DMS 273 treated with DMSO at 0.1 percent for 48 hours (cell line): ENCODE data around the gene PIM1.
"Not testable (repeated sequence)": the region's sequence is repeated elsewhere in the genome, so short reads cannot be mapped to it uniquely, and the experiment has no call there.

Experiments
- DNase-seq: peaks from one replicate; lab custom pipeline; 2025; lab: John Stamatoyannopoulos, UW

PIM1 gene

DNA sequence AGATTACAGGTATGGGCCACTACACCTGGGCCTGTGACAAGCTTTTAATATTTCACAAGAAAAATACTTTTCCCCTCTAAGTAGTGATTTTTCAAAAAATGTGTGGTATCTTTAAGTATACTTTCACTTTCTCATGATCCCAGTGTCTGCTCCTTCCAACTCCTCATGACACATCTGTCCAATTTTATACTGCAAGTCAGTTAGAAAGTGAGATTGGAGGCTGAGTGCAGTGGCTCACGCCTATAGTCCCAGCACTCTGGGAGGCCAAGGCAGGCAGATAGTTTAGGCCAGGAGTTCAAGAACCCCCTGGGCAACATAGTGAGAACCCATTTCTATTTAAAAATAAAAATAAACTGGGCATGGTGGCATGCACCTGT is 20.2 kb downstream of the PIM1 start:
- no peak for DNase-seq

DNA sequence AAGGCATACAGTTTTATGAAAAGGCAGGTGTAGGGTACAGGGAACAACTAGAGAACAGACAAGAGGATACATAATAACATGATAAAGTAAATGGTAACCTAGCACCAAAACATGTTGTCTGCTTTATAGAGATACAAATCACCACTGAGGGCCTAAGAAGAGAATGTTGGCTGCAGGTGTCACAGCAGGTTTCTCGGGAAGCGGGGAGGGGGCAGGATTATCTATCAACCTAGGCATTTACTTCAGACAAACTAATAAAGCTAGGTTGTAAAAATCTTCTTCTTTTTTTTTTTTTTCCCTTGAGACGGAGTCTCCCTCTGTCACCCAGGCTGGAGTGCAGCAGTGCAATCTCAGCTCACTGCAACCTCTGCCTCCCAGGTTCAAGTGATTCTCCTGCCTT is 22.7 kb downstream of the PIM1 start:
- DNase-seq, result no peak

DNA sequence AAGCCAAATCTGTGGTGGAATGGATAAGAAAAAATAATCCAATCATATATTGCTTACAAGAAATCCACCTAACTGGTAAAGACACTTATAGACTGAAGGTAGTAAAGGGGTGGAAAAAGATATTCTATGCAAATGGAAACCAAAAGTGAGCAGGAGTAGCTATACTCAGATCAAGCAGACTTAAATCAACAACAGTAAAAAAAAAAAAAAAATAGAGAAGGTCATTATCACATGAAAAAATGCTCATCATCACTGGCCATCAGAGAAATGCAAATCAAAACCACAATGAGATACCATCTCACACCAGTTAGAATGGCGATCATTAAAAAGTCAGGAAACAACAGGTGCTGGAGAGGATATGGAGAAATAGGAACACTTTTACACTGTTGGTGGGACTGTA is 24.9 kb downstream of the PIM1 start:
- not testable (repeated sequence) for DNase-seq

GRCh38 chr6:37196451-37196850 is 26.5 kb downstream of the PIM1 start:
- DNase-seq, result not testable (repeated sequence)

DNA sequence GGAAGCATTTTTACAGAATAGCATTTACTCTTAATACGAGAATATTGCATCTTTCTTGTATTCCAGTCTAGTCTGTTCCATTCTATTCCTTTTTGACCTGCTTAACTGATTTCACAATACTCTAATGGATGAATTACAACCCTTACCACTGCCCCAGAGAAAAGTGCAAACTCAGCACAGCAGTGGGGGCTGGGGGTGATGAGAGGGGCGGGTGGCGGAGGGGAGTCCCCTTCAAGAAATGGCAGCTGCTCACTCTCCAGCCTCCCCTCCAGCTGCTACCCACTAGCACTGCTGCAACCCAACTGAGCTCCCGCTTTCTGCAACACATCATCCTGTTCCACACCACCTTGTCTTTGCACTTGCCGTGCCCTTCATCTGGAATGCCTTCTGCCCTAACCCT is 30.1 kb downstream of the PIM1 start:
- no peak for DNase-seq

DNA sequence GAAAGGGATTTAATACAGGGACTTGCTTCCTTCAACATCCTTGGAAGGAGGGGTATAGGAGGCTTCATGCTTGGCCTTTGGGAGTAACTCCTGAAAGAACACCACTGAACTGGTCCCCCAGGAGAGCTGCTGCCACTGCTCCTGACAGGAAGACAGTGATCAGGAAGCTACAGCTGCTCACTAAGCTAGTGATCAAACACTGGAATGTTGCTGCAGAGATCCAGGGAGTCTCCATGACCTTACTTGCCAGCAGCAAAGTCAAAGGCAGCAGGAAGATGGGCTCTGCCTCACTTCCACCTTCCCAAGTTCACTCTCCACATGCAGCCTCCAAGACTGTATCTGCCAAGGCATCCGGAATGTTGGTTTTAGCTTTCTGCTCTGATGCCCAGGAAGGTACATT is 31.8 kb downstream of the PIM1 start:
- no peak for DNase-seq

GRCh38 chr6:37202788-37203491 is 33.0 kb downstream of the PIM1 start:
- DNase-seq, result no peak

GRCh38 chr6:37204014-37204751 is 34.2 kb downstream of the PIM1 start:
- no peak for DNase-seq

DNA sequence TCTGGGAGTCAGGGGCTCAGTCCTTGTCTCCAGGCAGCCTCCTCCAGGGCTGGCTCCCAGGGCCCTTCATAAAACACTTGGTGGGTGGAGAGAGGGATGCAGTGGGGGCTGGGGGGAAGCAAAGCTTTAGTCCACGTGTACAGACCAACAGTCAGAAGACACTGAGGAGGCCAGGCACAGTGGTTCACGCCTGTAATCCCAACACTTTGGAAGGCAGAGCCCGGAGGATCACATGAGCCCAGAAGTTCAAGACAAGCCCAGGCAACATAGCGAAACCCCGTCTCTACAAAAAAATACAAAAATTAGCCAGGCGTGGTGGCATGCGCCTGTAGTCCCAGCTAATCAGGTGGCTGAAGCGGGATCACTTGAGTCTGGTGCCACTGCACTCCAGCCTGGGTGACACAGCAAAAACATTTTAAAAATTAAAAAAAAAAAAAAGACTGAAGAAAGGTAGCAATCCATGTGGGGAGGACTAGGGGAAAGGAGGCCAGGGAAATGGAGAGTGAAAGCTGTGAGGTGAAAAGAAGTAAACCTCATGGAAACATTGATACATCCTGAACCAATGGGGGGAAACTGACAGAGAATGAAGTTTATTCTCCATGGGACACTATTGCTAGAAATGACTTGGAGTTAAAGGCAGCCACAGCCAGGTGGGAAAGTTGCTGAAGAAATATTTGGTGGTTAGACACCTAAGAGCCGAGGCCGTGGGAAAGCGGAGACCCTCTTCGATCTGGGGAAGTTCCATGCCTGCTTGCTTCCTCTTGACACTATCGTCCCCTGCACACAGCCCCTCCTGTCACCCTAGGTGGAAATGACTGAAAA is 35.4 kb downstream of the PIM1 start:
- DNase-seq, result no peak

- no peak for DNase-seq
Observed at GRCh38 chr6:37205997-37206340, 36.0 kb downstream of the PIM1 start.

GRCh38 chr6:37206622-37207021 is 36.7 kb downstream of the PIM1 start:
- DNase-seq, result no peak

GRCh38 chr6:37207903-37208456 is 38.0 kb downstream of the PIM1 start:
- DNase-seq, result peak; percentile 29

GRCh38 chr6:37208793-37209192 is 38.8 kb downstream of the PIM1 start:
- no peak for DNase-seq

DNA sequence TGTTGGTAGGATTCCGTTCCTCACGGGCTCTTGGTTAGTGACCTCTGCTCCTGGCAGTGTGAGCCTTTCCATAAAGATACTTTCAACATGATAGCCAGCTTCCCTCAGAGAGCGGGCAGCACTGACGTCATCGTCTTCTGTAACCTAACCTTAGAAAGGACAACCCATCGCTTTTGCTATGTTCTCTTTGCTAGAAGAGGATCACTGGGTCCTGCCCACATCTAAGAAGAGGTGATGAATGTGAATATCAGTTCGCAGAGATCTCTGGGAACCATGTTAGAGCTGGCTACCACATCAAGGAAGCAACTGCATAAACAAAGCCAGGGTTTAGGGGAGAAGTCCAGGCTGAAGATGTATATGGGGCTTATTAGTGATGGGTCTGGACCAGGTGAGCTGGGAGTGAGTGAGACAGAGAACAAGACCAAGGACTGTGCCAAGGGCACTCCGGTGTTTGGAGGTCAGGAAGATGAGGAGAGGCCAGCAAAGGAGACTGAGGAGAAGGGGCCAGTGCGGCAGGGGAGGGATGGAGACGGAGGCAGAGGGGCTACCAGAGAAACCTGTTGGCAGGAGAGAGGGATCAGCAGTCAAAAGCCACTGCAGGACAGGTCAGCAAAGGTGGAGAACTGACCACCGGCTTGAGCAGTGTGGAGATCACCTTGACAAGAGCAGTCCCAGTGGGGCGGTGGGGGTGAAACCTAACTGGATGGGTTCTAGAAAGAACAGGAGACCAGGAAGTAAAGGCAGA is 39.7 kb downstream of the PIM1 start:
- DNase-seq, result no peak

GRCh38 chr6:37210313-37210968 is 40.5 kb downstream of the PIM1 start:
- DNase-seq, result peak; percentile 47

GRCh38 chr6:37212268-37212667 is 42.3 kb downstream of the PIM1 start:
- DNase-seq, result no peak

GRCh38 chr6:37218061-37218460 is 48.1 kb downstream of the PIM1 start:
- DNase-seq, result no peak

GRCh38 chr6:37218511-37218910 is 48.6 kb downstream of the PIM1 start:
- no peak for DNase-seq

DNA sequence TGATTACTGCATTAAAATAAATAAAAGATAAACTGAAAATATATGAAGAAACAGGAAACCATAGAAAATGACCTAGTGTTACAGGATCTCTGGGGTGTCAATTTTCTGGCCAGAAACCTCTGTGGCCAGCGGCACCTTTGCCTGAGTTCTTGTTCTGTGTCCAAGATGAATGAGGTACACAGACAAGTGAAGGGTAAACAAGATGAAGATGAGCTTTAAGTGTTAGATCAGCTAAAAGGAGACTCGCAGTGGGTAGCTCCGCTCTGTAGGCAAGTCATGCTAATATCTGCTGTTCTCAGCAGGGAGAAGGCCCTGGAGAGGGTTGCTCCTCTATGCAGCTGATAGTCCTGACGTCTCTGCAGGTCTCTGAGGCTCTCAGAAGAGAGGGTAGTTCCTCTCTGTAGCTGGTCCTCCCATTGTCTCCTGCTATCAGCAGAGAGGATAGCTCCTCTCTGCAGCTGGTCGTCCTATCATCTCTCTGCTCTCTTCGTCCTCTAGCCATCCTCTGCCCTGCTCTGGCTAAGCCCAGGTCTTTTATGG is 51.7 kb downstream of the PIM1 start:
- DNase-seq, result no peak

DNA sequence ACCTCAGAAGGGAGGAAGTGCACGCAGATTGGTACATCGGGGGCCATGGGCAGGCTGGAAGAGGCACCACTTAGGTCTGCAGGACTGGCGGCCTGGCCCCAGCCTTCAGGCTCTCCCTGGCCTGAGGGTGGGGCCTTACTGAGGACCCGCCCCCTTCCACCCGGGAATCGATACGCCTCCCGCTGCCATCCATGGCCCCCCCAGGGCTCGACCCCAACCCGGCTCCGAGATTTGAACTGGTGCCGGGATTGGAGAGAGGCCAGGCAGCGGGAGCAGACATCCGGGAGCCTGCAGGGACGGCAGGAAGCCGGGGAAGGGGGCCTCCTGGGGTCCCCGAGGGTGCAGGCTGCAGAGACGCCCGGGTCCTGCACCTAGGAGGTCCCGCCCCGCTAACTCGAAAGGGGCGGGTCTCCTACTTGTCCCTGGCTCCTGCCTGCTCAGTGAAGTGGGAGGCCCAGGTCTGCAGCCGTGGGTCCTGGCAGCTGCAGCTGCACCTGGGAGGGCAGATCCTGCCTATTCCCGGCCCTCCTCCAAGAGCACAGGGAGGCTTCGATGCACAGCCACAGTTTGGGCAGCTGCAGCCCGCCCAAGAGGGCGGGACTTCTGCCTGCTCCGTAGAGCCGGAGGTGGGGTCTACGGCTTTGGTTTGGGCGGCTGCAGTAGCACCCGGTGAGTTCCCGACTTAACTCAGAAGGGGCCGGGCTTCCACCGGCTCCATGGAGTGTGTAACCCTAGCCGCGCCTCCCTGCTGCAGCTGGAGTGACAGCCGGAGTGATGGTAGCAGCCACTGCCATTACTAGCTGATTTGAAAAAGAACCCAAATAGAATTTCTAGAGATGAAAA is 52.4 kb downstream of the PIM1 start:
- DNase-seq, result peak; percentile 89
